NCI-H2081 (cell line): ENCODE measurements around the gene TWNK.
"Not testable (repeated sequence)": the region's sequence is repeated elsewhere in the genome, so short reads cannot be mapped to it uniquely, and the experiment has no call there.

Source experiments
- DNase-seq, 2 experiments: peaks; one replicate each; lab custom pipeline; 2025; lab: John Stamatoyannopoulos, UW

The TWNK gene

GRCh38 chr10:101030496-101031127 lies 43.3 kb downstream of the TWNK start:
- no peak for DNase-seq

GRCh38 chr10:101031128-101031795 lies 43.9 kb downstream of the TWNK start, which contains the start of the genes PDZD7 and SFXN3:
Gene PDZD7 (minus strand): TSS chr10:101031129. CDS start chr10:101030219, 910 bp downstream.
Gene SFXN3 (plus strand): TSS chr10:101031234. CDS start chr10:101034695, 3,461 bp downstream.
- peak; percentile 78 to 89 for DNase-seq

- peak in 1 of 2 experiments; percentile 20 for DNase-seq
These were observed 44.7 kb downstream of the TWNK start for GRCh38 chr10:101031796-101032636.

GRCh38 chr10:101032637-101033224 lies 45.4 kb downstream of the TWNK start:
- no peak for DNase-seq

- no peak for DNase-seq
These were observed 45.9 kb downstream of the TWNK start for GRCh38 chr10:101033276-101033675.

GRCh38 chr10:101034404-101034803 lies 47.1 kb downstream of the TWNK start:
- not testable (repeated sequence) for DNase-seq

GRCh38 chr10:101035314-101035713 lies 48.0 kb downstream of the TWNK start:
- no peak for DNase-seq

- DNase-seq: no peak
These were observed 48.8 kb downstream of the TWNK start for GRCh38 chr10:101035916-101036702.

GRCh38 chr10:101036726-101037125 lies 49.4 kb downstream of the TWNK start:
- no peak for DNase-seq

GRCh38 chr10:101038484-101038883 lies 51.1 kb downstream of the TWNK start:
- no peak for DNase-seq

GRCh38 chr10:101040061-101040460 lies 52.7 kb downstream of the TWNK start:
- no peak for DNase-seq

- DNase-seq: no peak
These were observed 53.5 kb downstream of the TWNK start for GRCh38 chr10:101040851-101041250.

- DNase-seq: peak; percentile 60 to 67
These were observed 54.0 kb downstream of the TWNK start for GRCh38 chr10:101041252-101041761.

GRCh38 chr10:101042118-101042517 lies 54.8 kb downstream of the TWNK start:
- no peak for DNase-seq

GRCh38 chr10:101042667-101043362 lies 55.5 kb downstream of the TWNK start:
- peak; percentile 81 to 90 for DNase-seq

- DNase-seq: peak in 1 of 2 experiments; percentile 10
These were observed 56.0 kb downstream of the TWNK start for GRCh38 chr10:101043363-101043707.
